Measurements from ENCODE around the gene HS3ST2.

DNA sequence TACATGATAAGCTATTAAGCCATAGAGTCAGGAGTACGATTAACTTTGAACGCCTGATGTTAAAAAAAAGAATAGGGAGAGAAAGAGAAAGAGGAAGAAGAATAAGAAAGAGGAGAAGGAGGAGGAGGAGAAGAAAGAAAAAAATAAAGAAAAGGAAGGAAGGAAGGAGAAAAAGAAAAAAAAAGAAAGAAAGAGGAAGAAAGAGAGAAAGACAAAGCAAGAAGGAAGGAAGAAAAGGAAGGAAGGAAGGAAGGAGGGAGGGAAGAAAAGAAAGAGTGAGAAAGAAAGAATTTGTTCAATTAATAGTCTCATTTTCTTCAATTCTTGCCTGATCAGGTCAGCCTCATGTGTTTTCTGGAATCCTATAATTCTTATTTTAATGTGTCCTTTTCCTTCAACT is 33.7 kb downstream of the HS3ST2 start:
- TF ChIP-seq, protein P1, sequence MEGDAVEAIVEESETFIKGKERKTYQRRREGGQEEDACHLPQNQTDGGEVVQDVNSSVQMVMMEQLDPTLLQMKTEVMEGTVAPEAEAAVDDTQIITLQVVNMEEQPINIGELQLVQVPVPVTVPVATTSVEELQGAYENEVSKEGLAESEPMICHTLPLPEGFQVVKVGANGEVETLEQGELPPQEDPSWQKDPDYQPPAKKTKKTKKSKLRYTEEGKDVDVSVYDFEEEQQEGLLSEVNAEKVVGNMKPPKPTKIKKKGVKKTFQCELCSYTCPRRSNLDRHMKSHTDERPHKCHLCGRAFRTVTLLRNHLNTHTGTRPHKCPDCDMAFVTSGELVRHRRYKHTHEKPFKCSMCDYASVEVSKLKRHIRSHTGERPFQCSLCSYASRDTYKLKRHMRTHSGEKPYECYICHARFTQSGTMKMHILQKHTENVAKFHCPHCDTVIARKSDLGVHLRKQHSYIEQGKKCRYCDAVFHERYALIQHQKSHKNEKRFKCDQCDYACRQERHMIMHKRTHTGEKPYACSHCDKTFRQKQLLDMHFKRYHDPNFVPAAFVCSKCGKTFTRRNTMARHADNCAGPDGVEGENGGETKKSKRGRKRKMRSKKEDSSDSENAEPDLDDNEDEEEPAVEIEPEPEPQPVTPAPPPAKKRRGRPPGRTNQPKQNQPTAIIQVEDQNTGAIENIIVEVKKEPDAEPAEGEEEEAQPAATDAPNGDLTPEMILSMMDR (IDR thresholded peaks at IDR 0.05) = no peak
- no peak for TF ChIP-seq POLR2A (IDR thresholded peaks at IDR 0.05)
